SK-N-SH treated with all-trans-retinoic acid at 6 μM for 48 hours (cell line): ENCODE results near the gene THADA.

ENCODE experiments used
- ATAC-seq: fragments of 200-7000 bp; cut with Tn5 transposase; 3 replicates; pipeline ENCODE4 v1.9.1; 2020; ENCODE audit warnings: mild to moderate bottlenecking, moderate library complexity
- ARNTL ChIP-seq: fragments of 450-650 bp; formaldehyde crosslinking; IDR thresholded peaks from 2 replicates; pipeline ENCODE4 v1.5.0; 2020; ENCODE audit warnings: low read depth, mild to moderate bottlenecking, moderate library complexity, borderline replicate concordance
- BACH2 ChIP-seq: fragments of 250-450 bp; sonication (Bioruptor Pico); IDR thresholded peaks from 2 replicates; pipeline ENCODE4 v1.9.0; 2021; ENCODE audit warnings: mild to moderate bottlenecking, borderline replicate concordance
- CREB5 ChIP-seq: fragments of 250-450 bp; sonication (Bioruptor Pico); IDR thresholded peaks from 2 replicates; pipeline ENCODE4 v1.5.1; 2020; ENCODE audit warnings: low read depth, mild to moderate bottlenecking, moderate library complexity
- CSDC2 ChIP-seq: fragments of 250-450 bp; sonication (Bioruptor Pico); IDR thresholded peaks from 2 replicates; pipeline ENCODE4 v1.5.0; 2020; ENCODE audit warnings: mild to moderate bottlenecking, moderate library complexity
- CSRNP3 ChIP-seq: fragments of 250-450 bp; sonication (Bioruptor Pico); IDR thresholded peaks from 2 replicates; pipeline ENCODE4 v1.5.1; 2021; ENCODE audit warnings: mild to moderate bottlenecking, moderate library complexity
- ESRRG ChIP-seq: fragments of 250-450 bp; sonication (Bioruptor Pico); IDR thresholded peaks from 2 replicates; pipeline ENCODE4 v1.6.1; 2021; ENCODE audit warnings: mild to moderate bottlenecking
- GLIS3 ChIP-seq: fragments of 250-450 bp; sonication (Bioruptor Pico); IDR thresholded peaks from 2 replicates; pipeline ENCODE4 v1.5.0; 2020; ENCODE audit warnings: mild to moderate bottlenecking, moderate library complexity
- ISL1 ChIP-seq: fragments of 250-450 bp; sonication (Bioruptor Pico); IDR thresholded peaks from 2 replicates; pipeline ENCODE4 v2.1.2; 2022; ENCODE audit warnings: mild to moderate bottlenecking, moderate library complexity
- OSR1 ChIP-seq: fragments of 250-450 bp; sonication (Bioruptor Pico); IDR thresholded peaks from 2 replicates; pipeline ENCODE4 v1.8.0; 2022; ENCODE audit warnings: moderate library complexity, mild to moderate bottlenecking, inconsistent platforms
- PPARA ChIP-seq: fragments of 250-450 bp; sonication (Bioruptor Pico); IDR thresholded peaks from 2 replicates; pipeline ENCODE4 v1.5.0; 2020; ENCODE audit warnings: mild to moderate bottlenecking, borderline replicate concordance
- RARB ChIP-seq: fragments of 250-450 bp; sonication (Bioruptor Pico); IDR thresholded peaks from 2 replicates; pipeline ENCODE4 v1.8.0; 2021; ENCODE audit warnings: mild to moderate bottlenecking, moderate library complexity
- SNAI2 ChIP-seq: fragments of 250-450 bp; sonication (Bioruptor Pico); IDR thresholded peaks from 2 replicates; pipeline ENCODE4 v1.5.0; 2020; ENCODE audit warnings: mild to moderate bottlenecking, moderate library complexity
- TCF4 ChIP-seq: fragments of 250-450 bp; sonication (Bioruptor Pico); IDR thresholded peaks from 2 replicates; pipeline ENCODE4 v1.8.0; 2021; ENCODE audit warnings: mild to moderate bottlenecking, moderate library complexity, borderline replicate concordance
- TOX ChIP-seq: fragments of 250-450 bp; sonication (Bioruptor Pico); IDR thresholded peaks from 2 replicates; pipeline ENCODE4 v1.8.0; 2021; ENCODE audit warnings: mild to moderate bottlenecking, moderate library complexity, borderline replicate concordance
- TSHZ2 ChIP-seq: fragments of 250-450 bp; sonication (Bioruptor Pico); IDR thresholded peaks from 2 replicates; pipeline ENCODE4 v1.5.0; 2020; ENCODE audit warnings: mild to moderate bottlenecking, moderate library complexity
- ZFP3 ChIP-seq: fragments of 250-450 bp; sonication (Bioruptor Pico); IDR thresholded peaks from 2 replicates; pipeline ENCODE4 v1.5.0; 2020; ENCODE audit warnings: mild to moderate bottlenecking, moderate library complexity
- ZFP30 ChIP-seq: fragments of 450-650 bp; formaldehyde crosslinking; IDR thresholded peaks from 2 replicates; pipeline ENCODE4 v1.5.0; 2022; ENCODE audit warnings: mild to moderate bottlenecking, moderate library complexity
- ZNF565 ChIP-seq: fragments of 450-650 bp; formaldehyde crosslinking; conservative IDR thresholded peaks from 2 replicates; pipeline ENCODE4 v1.5.0; 2020; ENCODE audit warnings: low read depth, mild to moderate bottlenecking, moderate library complexity
- ZNF70 ChIP-seq: fragments of 450-650 bp; formaldehyde crosslinking; IDR thresholded peaks from 2 replicates; pipeline ENCODE4 v1.5.0; 2020; ENCODE audit warnings: mild to moderate bottlenecking, moderate library complexity
- ZNF8 ChIP-seq: fragments of 450-650 bp; formaldehyde crosslinking; IDR thresholded peaks from 2 replicates; pipeline ENCODE4 v1.5.0; 2020; ENCODE audit warnings: mild to moderate bottlenecking, moderate library complexity
- TF ChIP-seq, protein P1 (sequence below): fragments of 250-450 bp; sonication (Bioruptor Pico); IDR thresholded peaks from 2 replicates; pipeline ENCODE4 v1.8.0; 2020; ENCODE audit warnings: mild to moderate bottlenecking, moderate library complexity, borderline replicate concordance

The THADA gene

GRCh38 chr2:43241558-43241957 lies 354.3 kb downstream of the THADA start (continued):
- no peak for TF ChIP-seq CSRNP3 (CRISPR knock-in tag)
- no peak for TF ChIP-seq SNAI2 (CRISPR knock-in tag)
- no peak for TF ChIP-seq ESRRG (CRISPR knock-in tag)
- TF ChIP-seq CREB5 (CRISPR knock-in tag), result no peak
- TF ChIP-seq ARNTL, result no peak
- no peak for TF ChIP-seq PPARA

DNA sequence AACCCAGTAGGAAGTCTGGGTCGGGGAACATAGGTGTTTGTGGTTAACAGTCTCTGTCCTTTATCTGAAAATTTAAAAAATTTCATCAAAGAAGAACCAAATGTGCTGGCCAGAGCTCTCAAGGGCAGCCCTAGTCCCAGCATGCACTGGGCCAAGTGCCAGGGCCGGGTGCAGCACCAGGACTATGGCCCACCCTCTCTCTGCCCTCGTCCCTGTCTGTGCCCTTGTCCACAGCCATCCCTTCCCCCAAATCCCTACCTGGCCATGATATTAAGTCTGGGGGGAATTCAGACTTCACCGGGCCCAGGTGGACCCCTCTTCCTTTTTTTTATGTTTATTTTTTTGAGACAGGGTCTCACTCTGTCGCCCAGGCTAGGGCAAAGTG lies 355.1 kb downstream of the THADA start:
- TF ChIP-seq, protein P1, sequence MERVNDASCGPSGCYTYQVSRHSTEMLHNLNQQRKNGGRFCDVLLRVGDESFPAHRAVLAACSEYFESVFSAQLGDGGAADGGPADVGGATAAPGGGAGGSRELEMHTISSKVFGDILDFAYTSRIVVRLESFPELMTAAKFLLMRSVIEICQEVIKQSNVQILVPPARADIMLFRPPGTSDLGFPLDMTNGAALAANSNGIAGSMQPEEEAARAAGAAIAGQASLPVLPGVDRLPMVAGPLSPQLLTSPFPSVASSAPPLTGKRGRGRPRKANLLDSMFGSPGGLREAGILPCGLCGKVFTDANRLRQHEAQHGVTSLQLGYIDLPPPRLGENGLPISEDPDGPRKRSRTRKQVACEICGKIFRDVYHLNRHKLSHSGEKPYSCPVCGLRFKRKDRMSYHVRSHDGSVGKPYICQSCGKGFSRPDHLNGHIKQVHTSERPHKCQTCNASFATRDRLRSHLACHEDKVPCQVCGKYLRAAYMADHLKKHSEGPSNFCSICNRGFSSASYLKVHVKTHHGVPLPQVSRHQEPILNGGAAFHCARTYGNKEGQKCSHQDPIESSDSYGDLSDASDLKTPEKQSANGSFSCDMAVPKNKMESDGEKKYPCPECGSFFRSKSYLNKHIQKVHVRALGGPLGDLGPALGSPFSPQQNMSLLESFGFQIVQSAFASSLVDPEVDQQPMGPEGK, result no peak
- TF ChIP-seq ZNF70 (CRISPR knock-in tag) (no peak), GLIS3 (CRISPR knock-in tag) (no peak), ZNF8 (no peak), OSR1 (CRISPR knock-in tag) (no peak), SNAI2 (CRISPR knock-in tag) (no peak), CSRNP3 (CRISPR knock-in tag) (no peak), CSDC2 (no peak), TOX (CRISPR knock-in tag) (no peak), TSHZ2 (CRISPR knock-in tag) (no peak), PPARA (no peak), BACH2 (CRISPR knock-in tag) (no peak), ISL1 (CRISPR knock-in tag) (no peak), ARNTL (no peak), CREB5 (CRISPR knock-in tag) (no peak), TCF4 (no peak), RARB (CRISPR knock-in tag) (no peak), ZFP3 (CRISPR knock-in tag) (no peak), ESRRG (CRISPR knock-in tag) (no peak), ZFP30 (CRISPR knock-in tag) (no peak)
- no peak for ATAC-seq

DNA sequence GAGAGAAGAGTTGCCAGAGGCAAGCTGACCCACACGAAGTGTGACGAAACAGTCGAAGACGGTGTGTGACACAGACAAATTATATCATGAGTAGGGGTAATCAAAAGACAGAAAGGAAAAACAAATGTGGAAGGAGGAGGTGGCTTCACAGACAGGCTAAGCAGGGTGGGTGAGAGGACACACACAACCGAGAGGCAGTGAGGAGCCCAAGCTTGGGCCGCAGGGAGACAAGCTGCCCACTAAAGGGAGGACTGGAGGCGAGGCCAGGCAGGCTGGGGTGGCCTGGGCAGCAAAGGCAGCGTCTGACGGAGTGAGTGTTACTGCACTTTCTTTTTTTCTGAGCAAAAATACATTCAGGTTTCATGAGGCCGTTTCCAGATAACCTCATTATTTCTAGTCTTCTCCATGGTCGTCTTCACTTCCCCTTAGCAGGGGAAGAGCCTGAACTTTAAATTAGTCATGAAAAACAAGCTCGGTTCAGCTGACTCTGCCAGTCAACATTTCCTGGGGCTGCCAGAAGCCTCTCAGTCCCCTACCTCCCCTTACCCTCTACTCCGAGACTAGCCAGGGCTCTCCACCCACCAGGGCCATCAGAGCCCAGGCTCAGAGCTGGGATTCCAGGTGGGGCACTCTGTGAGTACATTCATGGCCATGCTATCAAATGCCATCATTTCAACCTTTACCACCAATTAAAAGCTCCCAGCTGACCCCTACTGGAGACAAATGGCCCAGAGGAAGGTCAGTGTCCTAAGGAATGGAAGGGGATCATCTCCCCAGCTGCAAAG lies 355.7 kb downstream of the THADA start:
- ATAC-seq, result 0 out of 3 replicates have a peak, but pooled peaks have one; percentile 17
- TF ChIP-seq TCF4 (no peak), ZNF565 (CRISPR knock-in tag) (no peak), TSHZ2 (CRISPR knock-in tag) (no peak), CSRNP3 (CRISPR knock-in tag) (no peak), ARNTL (no peak), RARB (CRISPR knock-in tag) (no peak), PPARA (no peak), ESRRG (CRISPR knock-in tag) (no peak)
